ENCODE results near the gene DCXR.

Gene DCXR

GRCh38 chr17:81998212-81998611, 39.3 kb downstream of the DCXR start:
- no peak for DNase-seq (ENCODE audit: low read depth)

- DNase-seq (ENCODE audit: low read depth): no peak
These were observed 40.6 kb downstream of the DCXR start for GRCh38 chr17:81996757-81997441.

GRCh38 chr17:81996232-81996756, 41.2 kb downstream of the DCXR start:
- no peak for DNase-seq (ENCODE audit: low read depth)

DNA sequence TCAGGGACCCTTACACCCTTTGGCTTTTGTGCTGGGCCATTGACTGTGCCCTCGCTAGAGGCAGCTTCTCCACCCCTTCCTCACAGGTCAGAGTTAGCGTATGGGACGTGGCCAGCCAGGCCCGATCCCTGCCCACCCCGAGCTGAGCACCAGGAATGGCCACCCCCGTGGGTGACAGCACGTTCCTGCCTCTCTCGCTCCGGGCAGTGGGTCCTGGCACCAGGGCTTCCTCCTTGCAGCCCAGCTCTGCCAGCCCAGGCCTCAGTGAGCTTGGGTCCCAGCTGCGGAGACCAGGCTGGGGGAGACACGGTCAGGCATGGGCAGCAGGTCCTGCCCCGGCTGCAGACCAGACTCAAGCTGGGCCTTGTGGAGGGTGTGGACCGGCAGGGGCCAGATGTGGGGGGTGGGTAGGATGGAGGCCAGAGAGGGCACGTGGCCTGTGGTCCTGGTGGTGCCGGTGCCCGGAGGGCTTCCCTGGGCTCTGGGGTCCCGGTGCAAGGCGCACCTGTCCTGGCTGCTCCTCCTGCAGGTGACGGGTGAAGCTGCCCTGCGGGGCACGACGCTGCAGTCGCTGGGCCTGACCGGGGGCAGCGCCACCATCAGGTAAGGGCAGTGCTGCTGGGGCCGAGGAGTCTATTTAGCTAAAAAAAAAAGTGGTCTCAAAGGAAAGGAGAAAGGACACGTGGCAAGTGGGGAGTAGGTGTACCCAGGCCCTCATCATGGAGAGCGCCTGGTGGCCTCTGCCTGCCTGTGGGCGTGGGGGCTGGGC, 41.9 kb downstream of the DCXR start:
- no peak for DNase-seq (ENCODE audit: low read depth)

- no peak for DNase-seq (ENCODE audit: low read depth)
These were observed 42.7 kb downstream of the DCXR start for GRCh38 chr17:81994593-81995462.

GRCh38 chr17:81993729-81994592, 43.5 kb downstream of the DCXR start:
- DNase-seq (ENCODE audit: low read depth): no peak

GRCh38 chr17:81992306-81993102, 45.0 kb downstream of the DCXR start:
- no peak for DNase-seq (ENCODE audit: low read depth)

- no peak for DNase-seq (ENCODE audit: low read depth)
These were observed 45.7 kb downstream of the DCXR start for GRCh38 chr17:81991684-81992305.

DNA sequence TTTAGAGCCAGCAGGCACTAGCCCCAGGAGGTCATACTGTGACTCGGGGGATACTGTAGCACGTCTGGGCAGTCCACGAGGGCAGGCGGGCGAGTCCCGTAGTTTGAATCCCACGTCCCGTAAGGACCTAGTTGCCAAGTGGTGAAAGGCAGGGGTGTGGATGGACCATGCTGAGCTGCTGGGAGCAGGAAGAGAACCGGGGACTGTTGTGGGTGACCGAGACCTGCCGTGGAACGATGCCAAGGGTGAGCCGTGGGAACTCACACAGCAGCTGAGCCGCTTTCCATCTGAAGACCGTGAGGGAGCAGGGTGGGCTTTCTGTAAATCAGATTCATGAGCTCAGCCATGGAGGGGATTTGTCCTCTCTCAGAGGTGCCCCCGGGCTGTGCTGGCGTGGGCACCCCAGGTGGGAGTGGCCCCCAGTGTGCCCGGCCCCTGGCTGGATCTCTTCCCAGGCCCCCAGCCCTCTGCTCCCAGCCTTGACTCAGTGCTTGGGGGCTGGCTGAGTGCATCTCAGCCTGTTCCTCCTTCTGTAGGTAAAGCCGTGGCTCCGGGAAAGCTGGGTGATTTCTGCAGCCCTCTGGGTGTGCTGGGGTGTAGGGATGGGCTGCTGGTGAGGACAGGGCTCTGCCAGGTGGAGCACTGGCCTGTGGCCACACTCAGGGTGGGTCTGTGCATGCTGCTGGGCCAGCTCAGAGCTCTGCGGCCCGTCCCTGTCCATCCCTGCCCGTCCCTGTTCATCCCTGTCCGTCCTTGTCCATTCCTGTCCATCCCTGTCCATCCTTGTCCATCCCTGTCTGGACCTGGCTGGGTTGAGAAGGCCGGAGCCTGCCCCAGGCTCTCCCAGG, 46.4 kb downstream of the DCXR start:
- DNase-seq (ENCODE audit: low read depth): no peak

- DNase-seq (ENCODE audit: low read depth): no peak
These were observed 50.2 kb downstream of the DCXR start for GRCh38 chr17:81987161-81987770.

DNA sequence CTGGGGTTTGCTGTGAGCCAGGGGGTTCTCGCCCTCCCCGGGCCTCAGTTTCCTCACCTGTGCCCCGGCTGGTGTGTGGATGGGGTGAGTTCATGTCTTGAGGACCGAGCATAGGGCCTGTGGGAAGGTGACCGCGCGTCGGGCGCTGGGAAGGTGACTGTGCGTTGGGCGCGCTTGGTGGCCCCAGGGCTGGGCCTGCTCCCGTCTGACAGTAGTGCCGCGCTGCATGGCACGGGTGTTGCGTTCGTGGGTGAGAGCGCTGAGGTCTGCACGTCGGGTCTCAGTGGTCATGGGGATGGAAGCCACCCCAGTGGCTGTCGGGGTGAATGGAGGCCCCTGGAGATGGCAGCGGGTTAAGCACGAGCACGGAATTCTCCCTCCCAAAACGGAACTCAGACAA, 50.9 kb downstream of the DCXR start:
- DNase-seq (ENCODE audit: low read depth): no peak
